Stimulated activated naive B cell treated with anti-CD40 and anti-IgM and Interleukin-4, amounts not matched to agents 10 μg/mL and 1 μg/mL and 100 μg/mL, for 72 hours (primary cell): Measurements from ENCODE around the gene SETD2.
A peak's percentile ranks its signal among the peaks of the same experiment; 100 is the strongest.

Source experiments
- ATAC-seq, 2 donors: fragments of 150-1000 bp; cut with Tn5 transposase; replicated peaks; 2 replicates each; pipeline ENCODE4 v1.10.0; 2021; ENCODE audit warnings: moderate library complexity in 1 of 2
- DNase-seq: peaks from one replicate; pipeline ENCODE4 v3.0.0; 2021
- H3K27ac Mint-ChIP-seq: one replicate; pipeline ENCODE4 v1.8.0; 2022; ENCODE audit warnings: mild to moderate bottlenecking, mixed read lengths
- H3K27me3 Mint-ChIP-seq, 2 donors: one replicate each; pipeline ENCODE4 v1.8.0; 2022; ENCODE audit warnings: mixed read lengths in 2 of 2
- H3K36me3 Mint-ChIP-seq, 2 donors: one replicate each; pipeline ENCODE4 v1.8.0; 2022; ENCODE audit warnings: mixed read lengths in 2 of 2, mild to moderate bottlenecking in 1 of 2
- H3K4me1 Mint-ChIP-seq, 2 donors: one replicate each; pipeline ENCODE4 v1.8.0; 2022; ENCODE audit warnings: mixed read lengths in 2 of 2, mild to moderate bottlenecking in 1 of 2
- H3K4me3 Mint-ChIP-seq, 2 donors: one replicate each; pipeline ENCODE4 v1.8.0; 2022; ENCODE audit warnings: mild to moderate bottlenecking in 2 of 2, mixed read lengths in 2 of 2, moderate library complexity in 1 of 2
- H3K9me3 Mint-ChIP-seq, 2 donors: one replicate each; pipeline ENCODE4 v1.8.0; 2022; ENCODE audit warnings: mixed read lengths in 2 of 2, mild to moderate bottlenecking in 1 of 2

Gene SETD2

GRCh38 chr3:46986055-46986730 is 177.7 kb downstream of the SETD2 start:
- ATAC-seq = no peak

GRCh38 chr3:46985588-46985987 is 178.3 kb downstream of the SETD2 start:
- DNase-seq (no peak), ATAC-seq (no peak)
- Mint-ChIP-seq H3K9me3 (no peaks in the 10 kb centered on the region), H3K36me3 (peaks cover 29 to 50% of the 10 kb centered on the region in 2 donors), H3K4me1 (peaks cover 66 to 90% of the 10 kb centered on the region in 2 donors), H3K27me3 (no peaks in the 10 kb centered on the region), H3K27ac (no peak overlapping the region), H3K4me3 (no peak overlapping the region)

More at GRCh38 chr3:46986055-46986730, 177.7 kb downstream of the SETD2 start:
- peaks cover 68 to 90% of the 10 kb centered on the region in 2 donors for H3K4me1 Mint-ChIP-seq
- H3K9me3 Mint-ChIP-seq = no peaks in the 10 kb centered on the region
- no peak for DNase-seq
- no peaks in the 10 kb centered on the region for H3K27me3 Mint-ChIP-seq
- H3K27ac Mint-ChIP-seq = no peak overlapping the region
- H3K36me3 Mint-ChIP-seq = peaks cover 33 to 53% of the 10 kb centered on the region in 2 donors
- peak overlapping the region in 1 of 2 donors; percentile 66 for H3K4me3 Mint-ChIP-seq

GRCh38 chr3:46984591-46985459 is 179.1 kb downstream of the SETD2 start:
- DNase-seq = no peak
- Mint-ChIP-seq H3K4me1 (peaks cover 61 to 84% of the 10 kb centered on the region in 2 donors), H3K36me3 (peaks cover 23 to 42% of the 10 kb centered on the region in 2 donors), H3K4me3 (no peak overlapping the region), H3K27ac (peak overlapping the region; percentile 78), H3K9me3 (no peaks in the 10 kb centered on the region), H3K27me3 (no peaks in the 10 kb centered on the region)
- no peak for ATAC-seq

GRCh38 chr3:46982546-46982945 is 181.4 kb downstream of the SETD2 start:
- ATAC-seq (no peak), DNase-seq (no peak)
- no peaks in the 10 kb centered on the region for H3K9me3 Mint-ChIP-seq
- H3K36me3 Mint-ChIP-seq = peaks cover 14 to 24% of the 10 kb centered on the region in 2 donors
- no peaks in the 10 kb centered on the region for H3K27me3 Mint-ChIP-seq
- peak overlapping the region; percentile 20 for H3K27ac Mint-ChIP-seq
- peaks cover 50 to 77% of the 10 kb centered on the region in 2 donors for H3K4me1 Mint-ChIP-seq
- H3K4me3 Mint-ChIP-seq = no peak overlapping the region

- H3K36me3 Mint-ChIP-seq = peaks cover 12 to 24% of the 10 kb centered on the region in 2 donors
- H3K9me3 Mint-ChIP-seq = no peaks in the 10 kb centered on the region
- peaks cover 49 to 77% of the 10 kb centered on the region in 2 donors for H3K4me1 Mint-ChIP-seq
- H3K4me3 Mint-ChIP-seq = peak overlapping the region in 1 of 2 donors; percentile 34
- H3K27ac Mint-ChIP-seq = peak overlapping the region; percentile 39
- DNase-seq (no peak), ATAC-seq (no peak)
- H3K27me3 Mint-ChIP-seq = no peaks in the 10 kb centered on the region
These were observed 181.9 kb downstream of the SETD2 start for GRCh38 chr3:46981932-46982471.

- Mint-ChIP-seq H3K4me1 (peaks cover 36 to 63% of the 10 kb centered on the region in 2 donors), H3K36me3 (peaks cover 12 to 23% of the 10 kb centered on the region in 2 donors), H3K9me3 (no peaks in the 10 kb centered on the region), H3K27ac (peak overlapping the region; percentile 88), H3K4me3 (peak overlapping the region; percentile 90 to 91), H3K27me3 (no peaks in the 10 kb centered on the region)
- ATAC-seq = peak; percentile 22 to 23
- no peak for DNase-seq
These were observed 183.9 kb downstream of the SETD2 start for GRCh38 chr3:46979958-46980497.

- Mint-ChIP-seq H3K36me3 (peaks cover 20 to 23% of the 10 kb centered on the region in 2 donors), H3K9me3 (no peaks in the 10 kb centered on the region), H3K4me3 (peak within 1 kb of the TSS; percentile 90 to 91), H3K27me3 (no peaks in the 10 kb centered on the region), H3K27ac (peak within 1 kb of the TSS; percentile 93), H3K4me1 (peaks cover 37 to 64% of the 10 kb centered on the region in 2 donors)
- DNase-seq = peak; percentile 93
- ATAC-seq = peak; percentile 85 to 86
These were observed 184.6 kb downstream of the SETD2 start, which contains the start of gene NBEAL2 for GRCh38 chr3:46978985-46979944. NBEAL2 (plus strand) TSS chr3:46979666; CDS start chr3:46979862, 196 bp downstream.

GRCh38 chr3:46978381-46978780 is 185.5 kb downstream of the SETD2 start:
- ATAC-seq = no peak
- peaks cover 39 to 68% of the 10 kb centered on the region in 2 donors for H3K4me1 Mint-ChIP-seq
- no peak for DNase-seq

GRCh38 chr3:46977811-46978195 is 186.1 kb downstream of the SETD2 start:
- H3K4me1 Mint-ChIP-seq = peaks cover 40 to 65% of the 10 kb centered on the region in 2 donors
- DNase-seq (no peak), ATAC-seq (no peak)
- H3K27ac Mint-ChIP-seq = peak overlapping the region; percentile 89
- H3K4me3 Mint-ChIP-seq = peak overlapping the region; percentile 93 to 99
- H3K9me3 Mint-ChIP-seq = no peaks in the 10 kb centered on the region
- H3K36me3 Mint-ChIP-seq = peaks cover 20 to 29% of the 10 kb centered on the region in 2 donors
- H3K27me3 Mint-ChIP-seq = no peaks in the 10 kb centered on the region

More at GRCh38 chr3:46978381-46978780, 185.5 kb downstream of the SETD2 start:
- peak overlapping the region; percentile 93 for H3K27ac Mint-ChIP-seq
- no peaks in the 10 kb centered on the region for H3K27me3 Mint-ChIP-seq
- peak overlapping the region; percentile 90 to 93 for H3K4me3 Mint-ChIP-seq
- no peaks in the 10 kb centered on the region for H3K9me3 Mint-ChIP-seq
- H3K36me3 Mint-ChIP-seq = peaks cover 22 to 27% of the 10 kb centered on the region in 2 donors

- peak; percentile 94 for DNase-seq
- H3K9me3 Mint-ChIP-seq = no peaks in the 10 kb centered on the region
- peak; percentile 76 to 80 for ATAC-seq
- peaks cover 26 to 35% of the 10 kb centered on the region in 2 donors for H3K36me3 Mint-ChIP-seq
- peaks cover 39 to 68% of the 10 kb centered on the region in 2 donors for H3K4me1 Mint-ChIP-seq
- H3K4me3 Mint-ChIP-seq = peak within 1 kb of the TSS; percentile 93 to 99
- H3K27me3 Mint-ChIP-seq = no peaks in the 10 kb centered on the region
- H3K27ac Mint-ChIP-seq = peak within 1 kb of the TSS; percentile 99
These were observed 187.4 kb downstream of the SETD2 start, which contains the start of gene CCDC12 for GRCh38 chr3:46976326-46977190. CCDC12 (minus strand) TSS chr3:46976745; CDS start chr3:46976732, 13 bp downstream.

- no peaks in the 10 kb centered on the region for H3K9me3 Mint-ChIP-seq
- peaks cover 36 to 48% of the 10 kb centered on the region in 2 donors for H3K36me3 Mint-ChIP-seq
- H3K4me1 Mint-ChIP-seq = peaks cover 48 to 76% of the 10 kb centered on the region in 2 donors
- DNase-seq = no peak
- H3K4me3 Mint-ChIP-seq = peak overlapping the region; percentile 93 to 99
- H3K27me3 Mint-ChIP-seq = no peaks in the 10 kb centered on the region
- ATAC-seq = peak; percentile 14 to 28
- H3K27ac Mint-ChIP-seq = peak overlapping the region; percentile 89
These were observed 189.3 kb downstream of the SETD2 start for GRCh38 chr3:46974421-46975171.

GRCh38 chr3:46972396-46972795 is 191.5 kb downstream of the SETD2 start:
- peaks cover 45 to 64% of the 10 kb centered on the region in 2 donors for H3K36me3 Mint-ChIP-seq
- H3K4me1 Mint-ChIP-seq = peaks cover 57 to 81% of the 10 kb centered on the region in 2 donors
- ATAC-seq (no peak), DNase-seq (no peak)
- no peaks in the 10 kb centered on the region for H3K9me3 Mint-ChIP-seq
- H3K4me3 Mint-ChIP-seq = peak overlapping the region; percentile 50 to 76
- no peaks in the 10 kb centered on the region for H3K27me3 Mint-ChIP-seq
- H3K27ac Mint-ChIP-seq = peak overlapping the region; percentile 92
